Stomach smooth muscle (tissue), 2 donors: Measurements from ENCODE around the gene POU3F1.

Source experiments
- H3K27ac ChIP-seq: one replicate; pipeline ENCODE4 v1.7.0; 2013; ENCODE audit warnings: mild to moderate bottlenecking, low read length, inconsistent platforms
- H3K27me3 ChIP-seq, 2 donors: one replicate each; pipeline ENCODE4 v1.7.0; 2013; ENCODE audit warnings: low read length in 2 of 2; ENCODE audit not compliant: insufficient read depth in 2 of 2, control insufficient read depth in 1 of 2
- H3K36me3 ChIP-seq, 2 donors: one replicate each; pipeline ENCODE4 v1.7.0; 2013; ENCODE audit warnings: low read length in 2 of 2; ENCODE audit not compliant: control insufficient read depth in 2 of 2, insufficient read depth in 2 of 2
- H3K4me1 ChIP-seq: one replicate; pipeline ENCODE4 v1.7.0; 2013; ENCODE audit warnings: low read length; ENCODE audit not compliant: control insufficient read depth, insufficient read depth
- H3K4me3 ChIP-seq, 2 donors: one replicate each; pipeline ENCODE4 v1.7.0; 2013; ENCODE audit warnings: low read length in 2 of 2
- H3K9ac ChIP-seq, 2 donors: one replicate each; pipeline ENCODE4 v1.7.0; 2013; ENCODE audit warnings: low read length in 2 of 2, mild to moderate bottlenecking in 1 of 2
- H3K9me3 ChIP-seq, 2 donors: one replicate each; pipeline ENCODE4 v1.7.0; 2013; ENCODE audit warnings: low read length in 2 of 2; ENCODE audit not compliant: control insufficient read depth in 2 of 2
- donor health status: healthy.
- donor health status: Pancreatic carcinoma.

The POU3F1 gene

GRCh38 chr1:38073534-38074301, 27.1 kb upstream of the POU3F1 start:
- Histone ChIP-seq H3K9ac (no peak overlapping the region), H3K27ac (no peak overlapping the region), H3K36me3 (no peaks in the 10 kb centered on the region), H3K4me3 (no peak overlapping the region), H3K27me3 (peaks cover 11 to 26% of the 10 kb centered on the region in 2 donors), H3K4me1 (no peaks in the 10 kb centered on the region), H3K9me3 (no peaks in the 10 kb centered on the region)

GRCh38 chr1:38072858-38073257, 26.3 kb upstream of the POU3F1 start:
- no peak overlapping the region for H3K4me3 ChIP-seq
- no peaks in the 10 kb centered on the region for H3K36me3 ChIP-seq
- peaks cover 11 to 31% of the 10 kb centered on the region in 2 donors for H3K27me3 ChIP-seq
- no peaks in the 10 kb centered on the region for H3K4me1 ChIP-seq
- no peak overlapping the region for H3K27ac ChIP-seq
- no peaks in the 10 kb centered on the region for H3K9me3 ChIP-seq
- no peak overlapping the region for H3K9ac ChIP-seq

- peaks cover 11 to 31% of the 10 kb centered on the region in 2 donors for H3K27me3 ChIP-seq
- no peaks in the 10 kb centered on the region for H3K4me1 ChIP-seq
- H3K9me3 ChIP-seq, result no peaks in the 10 kb centered on the region
- H3K9ac ChIP-seq, result no peak overlapping the region
- H3K4me3 ChIP-seq, result no peak overlapping the region
- H3K36me3 ChIP-seq, result no peaks in the 10 kb centered on the region
- H3K27ac ChIP-seq, result no peak overlapping the region
Observed at GRCh38 chr1:38071312-38072256, 25.0 kb upstream of the POU3F1 start.

GRCh38 chr1:38068980-38069340, 22.4 kb upstream of the POU3F1 start:
- H3K9ac ChIP-seq, result no peak overlapping the region
- no peaks in the 10 kb centered on the region for H3K36me3 ChIP-seq
- H3K9me3 ChIP-seq, result no peaks in the 10 kb centered on the region
- no peak overlapping the region for H3K27ac ChIP-seq
- H3K4me1 ChIP-seq, result no peaks in the 10 kb centered on the region
- H3K4me3 ChIP-seq, result no peak overlapping the region
- peaks cover 8 to 21% of the 10 kb centered on the region in 2 donors for H3K27me3 ChIP-seq

- Histone ChIP-seq H3K36me3 (no peaks in the 10 kb centered on the region), H3K27ac (no peak overlapping the region), H3K9ac (no peak overlapping the region), H3K27me3 (peaks cover 8 to 19% of the 10 kb centered on the region in 2 donors), H3K4me1 (no peaks in the 10 kb centered on the region), H3K9me3 (no peaks in the 10 kb centered on the region), H3K4me3 (no peak overlapping the region)
Observed at GRCh38 chr1:38068220-38068979, 21.8 kb upstream of the POU3F1 start.

GRCh38 chr1:38064197-38064903, 17.8 kb upstream of the POU3F1 start:
- H3K36me3 ChIP-seq, result no peaks in the 10 kb centered on the region
- no peak overlapping the region for H3K27ac ChIP-seq
- no peaks in the 10 kb centered on the region for H3K9me3 ChIP-seq
- no peak overlapping the region for H3K9ac ChIP-seq
- H3K27me3 ChIP-seq, result peaks cover 0 to 10% of the 10 kb centered on the region in 2 donors
- H3K4me1 ChIP-seq, result no peaks in the 10 kb centered on the region
- no peak overlapping the region for H3K4me3 ChIP-seq

- no peaks in the 10 kb centered on the region for H3K4me1 ChIP-seq
- H3K27ac ChIP-seq, result no peak overlapping the region
- no peaks in the 10 kb centered on the region for H3K36me3 ChIP-seq
- H3K9me3 ChIP-seq, result no peaks in the 10 kb centered on the region
- H3K4me3 ChIP-seq, result no peak overlapping the region
- no peak overlapping the region for H3K9ac ChIP-seq
- H3K27me3 ChIP-seq, result peaks cover 0 to 6% of the 10 kb centered on the region in 2 donors
Observed at GRCh38 chr1:38063616-38064015, 17.0 kb upstream of the POU3F1 start.

- H3K36me3 ChIP-seq, result no peaks in the 10 kb centered on the region
- no peak overlapping the region for H3K4me3 ChIP-seq
- H3K27ac ChIP-seq, result no peak overlapping the region
- peaks cover 0 to 2% of the 10 kb centered on the region in 2 donors for H3K27me3 ChIP-seq
- H3K9ac ChIP-seq, result no peak overlapping the region
- H3K4me1 ChIP-seq, result no peaks in the 10 kb centered on the region
- no peaks in the 10 kb centered on the region for H3K9me3 ChIP-seq
Observed at GRCh38 chr1:38062361-38063288, 16.0 kb upstream of the POU3F1 start.

- Histone ChIP-seq H3K27ac (no peak overlapping the region), H3K9me3 (no peaks in the 10 kb centered on the region), H3K27me3 (peaks cover 0 to 2% of the 10 kb centered on the region in 2 donors), H3K4me1 (no peaks in the 10 kb centered on the region), H3K9ac (no peak overlapping the region), H3K36me3 (no peaks in the 10 kb centered on the region), H3K4me3 (no peak overlapping the region)
Observed at GRCh38 chr1:38061883-38062328, 15.3 kb upstream of the POU3F1 start.
